ENCODE results near the gene ASXL3.

- TF ChIP-seq CTCF (IDR thresholded peaks at IDR 0.05; ENCODE audit: borderline replicate concordance, extremely low read depth, low read length, poor library complexity, severe bottlenecking) (no peak), EZH2 (IDR thresholded peaks at IDR 0.05; ENCODE audit: borderline replicate concordance, low read depth, low read length, severe bottlenecking) (no peak)
Measured at GRCh38 chr18:33647365-33647764, 69.3 kb downstream of the ASXL3 start.
